Measurements from ENCODE around the gene CACNG4. TPM values are rescaled to one million over a fixed set of nuclear protein-coding genes. Genes with fewer than 3 reads are reported as not detected.

Gene CACNG4
- total RNA-seq, 1 experiment from 2014 or later = 6.3 TPM

DNA sequence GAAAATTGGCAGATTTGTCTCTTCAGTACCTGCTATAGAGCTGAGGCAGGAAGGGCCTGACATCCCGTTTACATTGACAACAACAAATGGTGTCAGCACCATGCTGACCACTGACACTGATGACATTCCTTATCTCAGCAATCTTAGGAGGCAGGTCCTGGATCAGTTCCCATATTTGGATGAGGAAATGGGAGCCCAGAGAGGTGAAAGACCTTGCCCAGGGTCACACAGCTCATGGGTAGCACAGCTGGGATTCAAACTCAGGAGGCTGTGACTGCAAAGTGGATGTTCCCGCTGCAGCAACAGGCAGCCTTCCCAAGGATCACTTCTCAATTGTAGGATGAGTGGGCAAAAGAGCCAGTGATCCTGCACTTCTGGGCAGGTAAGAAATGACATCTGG, 30.5 kb upstream of the CACNG4 start:
- Mint-ChIP-seq H3K27ac (no peak overlapping the region), H3K27me3 (ENCODE audit: low read depth) (peaks cover 12% of the 10 kb centered on the region), H3K9me3 (peaks cover 30 to 40% of the 10 kb centered on the region in 2 experiments), H3K4me3 (no peak overlapping the region), H3K36me3 (ENCODE audit: insufficient read depth in 1 of 3, low read depth in 3 of 3) (peaks cover 7 to 18% (median 16%) of the 10 kb centered on the region in 3 experiments; a peak in 6 of 7 replicates), H3K4me1 (no peaks in the 10 kb centered on the region)
- H3K4ac ChIP-seq (ENCODE audit: low read depth, low read length) = no peak overlapping the region
- H2BK12ac ChIP-seq (ENCODE audit: insufficient read length, low read depth, low read length) = no peak overlapping the region
- TF ChIP-seq, protein P1, sequence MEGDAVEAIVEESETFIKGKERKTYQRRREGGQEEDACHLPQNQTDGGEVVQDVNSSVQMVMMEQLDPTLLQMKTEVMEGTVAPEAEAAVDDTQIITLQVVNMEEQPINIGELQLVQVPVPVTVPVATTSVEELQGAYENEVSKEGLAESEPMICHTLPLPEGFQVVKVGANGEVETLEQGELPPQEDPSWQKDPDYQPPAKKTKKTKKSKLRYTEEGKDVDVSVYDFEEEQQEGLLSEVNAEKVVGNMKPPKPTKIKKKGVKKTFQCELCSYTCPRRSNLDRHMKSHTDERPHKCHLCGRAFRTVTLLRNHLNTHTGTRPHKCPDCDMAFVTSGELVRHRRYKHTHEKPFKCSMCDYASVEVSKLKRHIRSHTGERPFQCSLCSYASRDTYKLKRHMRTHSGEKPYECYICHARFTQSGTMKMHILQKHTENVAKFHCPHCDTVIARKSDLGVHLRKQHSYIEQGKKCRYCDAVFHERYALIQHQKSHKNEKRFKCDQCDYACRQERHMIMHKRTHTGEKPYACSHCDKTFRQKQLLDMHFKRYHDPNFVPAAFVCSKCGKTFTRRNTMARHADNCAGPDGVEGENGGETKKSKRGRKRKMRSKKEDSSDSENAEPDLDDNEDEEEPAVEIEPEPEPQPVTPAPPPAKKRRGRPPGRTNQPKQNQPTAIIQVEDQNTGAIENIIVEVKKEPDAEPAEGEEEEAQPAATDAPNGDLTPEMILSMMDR (conservative IDR thresholded peaks at IDR 0.05) = no peak
- no peaks in the 10 kb centered on the region for H3K4me1 ChIP-seq (ENCODE audit: insufficient read depth, low read length)
- no CpG with 5 or more reads among the region's 2 CpGs for WGBS (ENCODE audit: extremely low coverage, insufficient read length, low lambda C conversion rate)
- no peaks in the 10 kb centered on the region for H3K27me3 ChIP-seq (ENCODE audit: insufficient read depth, low read length)
- no peak overlapping the region for H2AK5ac ChIP-seq (ENCODE audit: insufficient read length, low read length)
- H2BK120ac ChIP-seq (ENCODE audit: low read depth, low read length, poor library complexity, severe bottlenecking) = no peak overlapping the region
- H3K79me1 ChIP-seq (ENCODE audit: insufficient read depth, low read depth, low read length, poor library complexity, severe bottlenecking) = no peaks in the 10 kb centered on the region
- H2AFZ ChIP-seq (ENCODE audit: low read length) = no peak overlapping the region
- no peak overlapping the region for H3K56ac ChIP-seq (ENCODE audit: insufficient read length, low read depth, low read length)
- H4K5ac ChIP-seq (ENCODE audit: insufficient read length, low read depth, low read length) = no peak overlapping the region
- no peak overlapping the region for H3K18ac ChIP-seq (ENCODE audit: insufficient read length, low read depth, low read length)
- no peak overlapping the region for H4K91ac ChIP-seq (ENCODE audit: insufficient read length, low read depth, low read length)
- no peaks in the 10 kb centered on the region for H3K23me2 ChIP-seq (ENCODE audit: insufficient read length, low read depth, low read length, poor library complexity, severe bottlenecking)
- DNase-seq = no peak
- H3K23ac ChIP-seq (ENCODE audit: insufficient read length, low read depth, low read length) = no peak overlapping the region
- no peak overlapping the region for H3K4me2 ChIP-seq (ENCODE audit: insufficient read depth, insufficient read length, low read length)
- H3K9me3 ChIP-seq (ENCODE audit: control insufficient read depth, low read depth, low read length) = no peaks in the 10 kb centered on the region
- no peak overlapping the region for H2BK15ac ChIP-seq (ENCODE audit: low read depth, low read length)
- no peak overlapping the region for H3K9ac ChIP-seq (ENCODE audit: extremely low read depth, insufficient read length, low read length)
- no peak overlapping the region for H2BK20ac ChIP-seq (ENCODE audit: low read depth, low read length, poor library complexity, severe bottlenecking)
- H3K27ac ChIP-seq (ENCODE audit: insufficient read length, low read depth, low read length) = no peak overlapping the region
- H2BK5ac ChIP-seq (ENCODE audit: insufficient read length, low read length) = no peak overlapping the region
- no peak overlapping the region for H3K14ac ChIP-seq (ENCODE audit: insufficient read depth, low read length)
- H4K20me1 ChIP-seq (ENCODE audit: control insufficient read depth, insufficient read depth, insufficient read length) = no peaks in the 10 kb centered on the region
- H4K8ac ChIP-seq (replicated peaks; ENCODE audit: insufficient read length, low read depth, low read length) = no peak overlapping the region
- no peak overlapping the region for H3T11ph ChIP-seq (ENCODE audit: low read length)
- no peaks in the 10 kb centered on the region for H3K79me2 ChIP-seq (ENCODE audit: insufficient read depth, low read length)

All from H9 (cell line).